CD14-positive monocyte (primary cell): ENCODE results near the gene UTS2B. TPM values are rescaled to one million over a fixed set of nuclear protein-coding genes. Genes with fewer than 3 reads are reported as not detected.

ENCODE experiments used
- DNase-seq, 3 donors: peaks; one replicate each; pipeline ENCODE4 v3.0.0-alpha.2; 2011 to 2022
- H2AFZ ChIP-seq: 2 replicates; pipeline ENCODE4 v1.6.0; 2012; ENCODE audit warnings: mild to moderate bottlenecking, low read depth, low read length, inconsistent platforms; ENCODE audit not compliant: insufficient read depth, poor library complexity, severe bottlenecking
- H3K27ac ChIP-seq, 2 donors: 1 replicate in 1 of 2; 2 replicates in 1 of 2; pipeline ENCODE4 v1.5.1; 2012 to 2013; ENCODE audit warnings: low read length in 2 of 2, control low read depth in 1 of 2, inconsistent platforms in 1 of 2, low read depth in 1 of 2, mild to moderate bottlenecking in 1 of 2
- H3K27me3 ChIP-seq, 2 donors: one replicate each; pipeline versions ENCODE4 v1.6.0 to v1.6.1; 2011 to 2013; ENCODE audit warnings: low read length in 2 of 2; ENCODE audit not compliant: control insufficient read depth in 2 of 2, insufficient read depth in 2 of 2
- H3K36me3 ChIP-seq, 2 donors: replicated peaks in 1 of 2; 1 replicate in 1 of 2; 2 replicates in 1 of 2; pipeline versions ENCODE4 v1.5.1 to v1.6.1; 2012 to 2013; ENCODE audit warnings: low read length in 2 of 2, control low read depth in 1 of 2, inconsistent platforms in 1 of 2, mild to moderate bottlenecking in 1 of 2; ENCODE audit not compliant: insufficient read depth in 2 of 2, control insufficient read depth in 1 of 2
- H3K4me1 ChIP-seq, 2 donors: 1 replicate in 1 of 2; 2 replicates in 1 of 2; pipeline versions ENCODE4 v1.5.1 to v1.6.1; 2012 to 2013; ENCODE audit warnings: low read length in 2 of 2, control low read depth in 1 of 2, inconsistent platforms in 1 of 2, mild to moderate bottlenecking in 1 of 2, moderate library complexity in 1 of 2; ENCODE audit not compliant: insufficient read depth in 2 of 2, control insufficient read depth in 1 of 2
- H3K4me2 ChIP-seq: replicated peaks from 2 replicates; pipeline ENCODE3; 2012; ENCODE audit warnings: low read length, moderate library complexity, mild to moderate bottlenecking; ENCODE audit not compliant: poor library complexity, severe bottlenecking; ENCODE audit errors: extremely low read depth
- H3K4me3 ChIP-seq, 3 experiments: fragments of 200-600 bp in 1 of 3; sonication (generic) in 1 of 3; replicated peaks in 1 of 3; 1 replicate in 2 of 3; 2 replicates in 1 of 3; pipeline ENCODE4 v1.5.1; 2011 to 2013; ENCODE audit warnings: low read length in 3 of 3, mild to moderate bottlenecking in 3 of 3, control low read depth in 2 of 3, low read depth in 2 of 3, inconsistent platforms in 1 of 3, moderate library complexity in 1 of 3
- H3K79me2 ChIP-seq: 2 replicates; pipeline ENCODE4 v1.6.0; 2012; ENCODE audit warnings: mild to moderate bottlenecking, control low read depth, inconsistent platforms, low read length, moderate library complexity; ENCODE audit not compliant: insufficient read depth
- H3K9ac ChIP-seq: 2 replicates; pipeline ENCODE4 v1.6.0; 2017; ENCODE audit warnings: low read length, mild to moderate bottlenecking; ENCODE audit not compliant: insufficient read depth, poor library complexity, severe bottlenecking
- H3K9me3 ChIP-seq, 2 donors: replicated peaks in 1 of 2; 1 replicate in 1 of 2; 2 replicates in 1 of 2; pipeline versions ENCODE4 v1.5.1 to v1.6.1; 2012 to 2013; ENCODE audit warnings: low read length in 2 of 2, control low read depth in 1 of 2; ENCODE audit not compliant: control insufficient read depth in 1 of 2, insufficient read depth in 1 of 2
- H4K20me1 ChIP-seq: 2 replicates; pipeline ENCODE4 v1.6.0; 2012; ENCODE audit warnings: mild to moderate bottlenecking, low read length, control low read depth, moderate library complexity; ENCODE audit not compliant: insufficient read depth
- H3K27ac Mint-ChIP-seq, 7 donors: one replicate each; pipeline ENCODE4 v1.8.0; 2020; ENCODE audit warnings: mild to moderate bottlenecking in 7 of 7, mixed read lengths in 7 of 7, moderate library complexity in 6 of 7, inconsistent platforms in 2 of 7
- H3K27me3 Mint-ChIP-seq, 3 donors: one replicate each; pipeline ENCODE4 v1.8.0; 2021 to 2022; ENCODE audit warnings: low read depth in 3 of 3, mild to moderate bottlenecking in 3 of 3, mixed read lengths in 3 of 3, moderate library complexity in 3 of 3, inconsistent platforms in 1 of 3
- H3K36me3 Mint-ChIP-seq, 2 donors: one replicate each; pipeline ENCODE4 v1.8.0; 2020; ENCODE audit warnings: mixed read lengths in 2 of 2, inconsistent platforms in 1 of 2, mild to moderate bottlenecking in 1 of 2
- H3K4me1 Mint-ChIP-seq: one replicate; pipeline ENCODE4 v1.8.0; 2020; ENCODE audit warnings: mild to moderate bottlenecking, mixed read lengths
- H3K4me3 Mint-ChIP-seq, 2 donors: one replicate each; pipeline ENCODE4 v1.8.0; 2020; ENCODE audit warnings: mild to moderate bottlenecking in 2 of 2, mixed read lengths in 2 of 2, moderate library complexity in 1 of 2
- H3K9me3 Mint-ChIP-seq, 7 donors: one replicate each; pipeline ENCODE4 v1.8.0; 2020 to 2022; ENCODE audit warnings: mixed read lengths in 7 of 7, mild to moderate bottlenecking in 6 of 7, moderate library complexity in 6 of 7, inconsistent platforms in 2 of 7
- WGBS: methylation state at CpG from one replicate; pipeline ENCODE4 v1.1.5; 2013; ENCODE audit warnings: missing lambda C conversion rate; ENCODE audit not compliant: insufficient coverage; 5-methylcytosine and 5-hydroxymethylcytosine counted together
- intact Hi-C, 2 donors: fragments of 100-400 bp; cut with micrococcal nuclease; formaldehyde crosslinking; loops; one replicate each; pipeline versions ENCODE4 v1.15.0 to v1.15.1; 2023
- polyA plus RNA-seq, 3 donors: library from polyadenylated mRNA; depleted of rRNA in 1 of 3; unstranded in 2 of 3; stranded (reverse) in 1 of 3; fragments of 300-500 nt in 2 of 3; fragments of >200 nt in 1 of 3; fragmentation: Illumina TruSeq in 2 of 3; gene quantifications; 1 replicate in 2 of 3; 2 replicates in 1 of 3; pipeline ENCODE4 v1.2.3, GENCODE V29; 2012 to 2021
- TF ChIP-seq, protein P1 (sequence below): fragments of 200-600 bp; IDR thresholded peaks from one replicate; pipeline ENCODE4 v1.8.0; 2022; ENCODE audit warnings: antibody characterized with exemption, mild to moderate bottlenecking

UTS2B gene
- polyA plus RNA-seq, 3 donors, result not detected

- H3K27ac Mint-ChIP-seq, result no peak overlapping the region
- Histone ChIP-seq H3K9ac (no peak overlapping the region), H3K4me1 (no peaks in the 10 kb centered on the region), H3K36me3 (no peaks in the 10 kb centered on the region), H3K4me2 (no peak overlapping the region), H3K9me3 (peaks cover 0 to 12% of the 10 kb centered on the region in 2 donors), H2AFZ (no peak overlapping the region), H3K27ac (no peak overlapping the region), H3K79me2 (no peaks in the 10 kb centered on the region), H3K4me3 (no peak overlapping the region), H4K20me1 (no peaks in the 10 kb centered on the region), H3K27me3 (no peaks in the 10 kb centered on the region)
- TF ChIP-seq, protein P1, sequence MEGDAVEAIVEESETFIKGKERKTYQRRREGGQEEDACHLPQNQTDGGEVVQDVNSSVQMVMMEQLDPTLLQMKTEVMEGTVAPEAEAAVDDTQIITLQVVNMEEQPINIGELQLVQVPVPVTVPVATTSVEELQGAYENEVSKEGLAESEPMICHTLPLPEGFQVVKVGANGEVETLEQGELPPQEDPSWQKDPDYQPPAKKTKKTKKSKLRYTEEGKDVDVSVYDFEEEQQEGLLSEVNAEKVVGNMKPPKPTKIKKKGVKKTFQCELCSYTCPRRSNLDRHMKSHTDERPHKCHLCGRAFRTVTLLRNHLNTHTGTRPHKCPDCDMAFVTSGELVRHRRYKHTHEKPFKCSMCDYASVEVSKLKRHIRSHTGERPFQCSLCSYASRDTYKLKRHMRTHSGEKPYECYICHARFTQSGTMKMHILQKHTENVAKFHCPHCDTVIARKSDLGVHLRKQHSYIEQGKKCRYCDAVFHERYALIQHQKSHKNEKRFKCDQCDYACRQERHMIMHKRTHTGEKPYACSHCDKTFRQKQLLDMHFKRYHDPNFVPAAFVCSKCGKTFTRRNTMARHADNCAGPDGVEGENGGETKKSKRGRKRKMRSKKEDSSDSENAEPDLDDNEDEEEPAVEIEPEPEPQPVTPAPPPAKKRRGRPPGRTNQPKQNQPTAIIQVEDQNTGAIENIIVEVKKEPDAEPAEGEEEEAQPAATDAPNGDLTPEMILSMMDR, result no peak
- DNase-seq, result no peak
- no CpG with 5 or more reads among the region's 4 CpGs for WGBS
- no peaks in the 10 kb centered on the region for H3K36me3 Mint-ChIP-seq
- H3K9me3 Mint-ChIP-seq, result peaks cover 2 to 10% (median 6%) of the 10 kb centered on the region in 7 donors
- no peak overlapping the region for H3K4me3 Mint-ChIP-seq
- H3K27me3 Mint-ChIP-seq, result peaks cover 1 to 7% (median 4%) of the 10 kb centered on the region in 3 donors
- no peaks in the 10 kb centered on the region for H3K4me1 Mint-ChIP-seq
- intact Hi-C loops, result no loop called here
Measured at GRCh38 chr3:191321019-191321767, 9.1 kb downstream of the UTS2B start.

DNA sequence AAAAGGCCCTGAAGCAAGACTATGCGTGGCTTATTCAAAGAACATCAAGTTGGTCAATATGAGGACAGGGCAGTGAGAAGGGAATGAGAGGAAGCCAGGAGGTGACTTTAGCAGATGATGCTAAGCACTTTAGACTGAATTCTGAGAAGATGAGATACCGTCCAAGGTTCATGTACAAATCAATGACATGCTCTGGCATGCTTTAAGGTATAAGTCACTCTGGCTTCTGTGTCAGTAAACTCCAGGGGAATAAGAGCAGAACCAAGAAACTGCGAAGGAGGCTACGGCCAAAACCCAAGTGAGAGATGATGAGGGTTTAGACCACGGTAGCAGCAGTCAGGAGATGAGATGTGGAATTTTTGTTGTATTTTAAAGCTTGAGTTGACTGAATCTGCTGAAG, 10.0 kb downstream of the UTS2B start:
- no peaks in the 10 kb centered on the region for H3K4me1 Mint-ChIP-seq
- no peak overlapping the region for H3K4me2 ChIP-seq
- TF ChIP-seq, protein P1, result no peak
- H3K79me2 ChIP-seq, result no peaks in the 10 kb centered on the region
- no peaks in the 10 kb centered on the region for H3K36me3 Mint-ChIP-seq
- peaks cover 1 to 7% (median 4%) of the 10 kb centered on the region in 3 donors for H3K27me3 Mint-ChIP-seq
- peaks cover 0 to 13% of the 10 kb centered on the region in 2 donors for H3K9me3 ChIP-seq
- peaks cover 3 to 11% (median 7%) of the 10 kb centered on the region in 7 donors for H3K9me3 Mint-ChIP-seq
- H3K27ac ChIP-seq, result no peak overlapping the region
- H2AFZ ChIP-seq, result no peak overlapping the region
- no peak overlapping the region for H3K4me3 ChIP-seq
- H3K4me3 Mint-ChIP-seq, result no peak overlapping the region
- H3K9ac ChIP-seq, result no peak overlapping the region
- H3K4me1 ChIP-seq, result no peaks in the 10 kb centered on the region
- no peaks in the 10 kb centered on the region for H4K20me1 ChIP-seq
- no peaks in the 10 kb centered on the region for H3K36me3 ChIP-seq
- 82% methylated on average over 5 of the region's 5 CpGs for WGBS
- no peaks in the 10 kb centered on the region for H3K27me3 ChIP-seq
- DNase-seq, result no peak
- intact Hi-C loops, result no loop called here
- H3K27ac Mint-ChIP-seq, result no peak overlapping the region
